ENCODE results near the gene CDC20. TPM values are rescaled to one million over a fixed set of nuclear protein-coding genes. Genes with fewer than 3 reads are reported as not detected.

CDC20 gene
- total and polyA plus RNA-seq, 2 of the 8 experiments (the other 6 are each of a cell fraction or from before 2014, with no cell fraction given) = 214 to 221 TPM

DNA sequence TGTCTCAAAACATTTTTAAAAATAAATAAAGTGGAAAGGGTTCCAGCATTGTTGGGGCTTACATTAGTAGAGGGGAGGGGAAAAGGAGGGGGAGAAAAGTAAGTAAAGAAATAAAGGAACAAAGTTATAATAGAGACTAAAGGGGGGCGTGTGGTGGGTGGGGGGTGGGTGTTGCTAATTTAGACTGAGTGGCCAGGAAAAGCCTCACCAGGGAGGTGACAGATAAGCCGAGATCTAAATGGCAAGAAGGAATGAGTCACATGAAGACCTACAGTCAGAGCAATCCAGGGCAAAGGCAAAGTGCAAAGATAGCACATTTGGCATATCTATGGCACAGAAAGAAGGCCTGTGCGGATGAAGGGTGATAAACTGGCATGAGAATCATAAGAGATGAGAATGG, 13.7 kb upstream of the CDC20 start (continued):
- TF ChIP-seq, protein P1, sequence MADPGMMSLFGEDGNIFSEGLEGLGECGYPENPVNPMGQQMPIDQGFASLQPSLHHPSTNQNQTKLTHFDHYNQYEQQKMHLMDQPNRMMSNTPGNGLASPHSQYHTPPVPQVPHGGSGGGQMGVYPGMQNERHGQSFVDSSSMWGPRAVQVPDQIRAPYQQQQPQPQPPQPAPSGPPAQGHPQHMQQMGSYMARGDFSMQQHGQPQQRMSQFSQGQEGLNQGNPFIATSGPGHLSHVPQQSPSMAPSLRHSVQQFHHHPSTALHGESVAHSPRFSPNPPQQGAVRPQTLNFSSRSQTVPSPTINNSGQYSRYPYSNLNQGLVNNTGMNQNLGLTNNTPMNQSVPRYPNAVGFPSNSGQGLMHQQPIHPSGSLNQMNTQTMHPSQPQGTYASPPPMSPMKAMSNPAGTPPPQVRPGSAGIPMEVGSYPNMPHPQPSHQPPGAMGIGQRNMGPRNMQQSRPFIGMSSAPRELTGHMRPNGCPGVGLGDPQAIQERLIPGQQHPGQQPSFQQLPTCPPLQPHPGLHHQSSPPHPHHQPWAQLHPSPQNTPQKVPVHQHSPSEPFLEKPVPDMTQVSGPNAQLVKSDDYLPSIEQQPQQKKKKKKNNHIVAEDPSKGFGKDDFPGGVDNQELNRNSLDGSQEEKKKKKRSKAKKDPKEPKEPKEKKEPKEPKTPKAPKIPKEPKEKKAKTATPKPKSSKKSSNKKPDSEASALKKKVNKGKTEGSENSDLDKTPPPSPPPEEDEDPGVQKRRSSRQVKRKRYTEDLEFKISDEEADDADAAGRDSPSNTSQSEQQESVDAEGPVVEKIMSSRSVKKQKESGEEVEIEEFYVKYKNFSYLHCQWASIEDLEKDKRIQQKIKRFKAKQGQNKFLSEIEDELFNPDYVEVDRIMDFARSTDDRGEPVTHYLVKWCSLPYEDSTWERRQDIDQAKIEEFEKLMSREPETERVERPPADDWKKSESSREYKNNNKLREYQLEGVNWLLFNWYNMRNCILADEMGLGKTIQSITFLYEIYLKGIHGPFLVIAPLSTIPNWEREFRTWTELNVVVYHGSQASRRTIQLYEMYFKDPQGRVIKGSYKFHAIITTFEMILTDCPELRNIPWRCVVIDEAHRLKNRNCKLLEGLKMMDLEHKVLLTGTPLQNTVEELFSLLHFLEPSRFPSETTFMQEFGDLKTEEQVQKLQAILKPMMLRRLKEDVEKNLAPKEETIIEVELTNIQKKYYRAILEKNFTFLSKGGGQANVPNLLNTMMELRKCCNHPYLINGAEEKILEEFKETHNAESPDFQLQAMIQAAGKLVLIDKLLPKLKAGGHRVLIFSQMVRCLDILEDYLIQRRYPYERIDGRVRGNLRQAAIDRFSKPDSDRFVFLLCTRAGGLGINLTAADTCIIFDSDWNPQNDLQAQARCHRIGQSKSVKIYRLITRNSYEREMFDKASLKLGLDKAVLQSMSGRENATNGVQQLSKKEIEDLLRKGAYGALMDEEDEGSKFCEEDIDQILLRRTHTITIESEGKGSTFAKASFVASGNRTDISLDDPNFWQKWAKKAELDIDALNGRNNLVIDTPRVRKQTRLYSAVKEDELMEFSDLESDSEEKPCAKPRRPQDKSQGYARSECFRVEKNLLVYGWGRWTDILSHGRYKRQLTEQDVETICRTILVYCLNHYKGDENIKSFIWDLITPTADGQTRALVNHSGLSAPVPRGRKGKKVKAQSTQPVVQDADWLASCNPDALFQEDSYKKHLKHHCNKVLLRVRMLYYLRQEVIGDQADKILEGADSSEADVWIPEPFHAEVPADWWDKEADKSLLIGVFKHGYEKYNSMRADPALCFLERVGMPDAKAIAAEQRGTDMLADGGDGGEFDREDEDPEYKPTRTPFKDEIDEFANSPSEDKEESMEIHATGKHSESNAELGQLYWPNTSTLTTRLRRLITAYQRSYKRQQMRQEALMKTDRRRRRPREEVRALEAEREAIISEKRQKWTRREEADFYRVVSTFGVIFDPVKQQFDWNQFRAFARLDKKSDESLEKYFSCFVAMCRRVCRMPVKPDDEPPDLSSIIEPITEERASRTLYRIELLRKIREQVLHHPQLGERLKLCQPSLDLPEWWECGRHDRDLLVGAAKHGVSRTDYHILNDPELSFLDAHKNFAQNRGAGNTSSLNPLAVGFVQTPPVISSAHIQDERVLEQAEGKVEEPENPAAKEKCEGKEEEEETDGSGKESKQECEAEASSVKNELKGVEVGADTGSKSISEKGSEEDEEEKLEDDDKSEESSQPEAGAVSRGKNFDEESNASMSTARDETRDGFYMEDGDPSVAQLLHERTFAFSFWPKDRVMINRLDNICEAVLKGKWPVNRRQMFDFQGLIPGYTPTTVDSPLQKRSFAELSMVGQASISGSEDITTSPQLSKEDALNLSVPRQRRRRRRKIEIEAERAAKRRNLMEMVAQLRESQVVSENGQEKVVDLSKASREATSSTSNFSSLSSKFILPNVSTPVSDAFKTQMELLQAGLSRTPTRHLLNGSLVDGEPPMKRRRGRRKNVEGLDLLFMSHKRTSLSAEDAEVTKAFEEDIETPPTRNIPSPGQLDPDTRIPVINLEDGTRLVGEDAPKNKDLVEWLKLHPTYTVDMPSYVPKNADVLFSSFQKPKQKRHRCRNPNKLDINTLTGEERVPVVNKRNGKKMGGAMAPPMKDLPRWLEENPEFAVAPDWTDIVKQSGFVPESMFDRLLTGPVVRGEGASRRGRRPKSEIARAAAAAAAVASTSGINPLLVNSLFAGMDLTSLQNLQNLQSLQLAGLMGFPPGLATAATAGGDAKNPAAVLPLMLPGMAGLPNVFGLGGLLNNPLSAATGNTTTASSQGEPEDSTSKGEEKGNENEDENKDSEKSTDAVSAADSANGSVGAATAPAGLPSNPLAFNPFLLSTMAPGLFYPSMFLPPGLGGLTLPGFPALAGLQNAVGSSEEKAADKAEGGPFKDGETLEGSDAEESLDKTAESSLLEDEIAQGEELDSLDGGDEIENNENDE (IDR thresholded peaks at IDR 0.05; ENCODE audit: insufficient replicate concordance, low read length) = no peak

Data from H1 (cell line).